HUES48 (cell line): ENCODE data around the gene MS4A6E.

Experiments
- H3K27ac ChIP-seq: one replicate; pipeline ENCODE4 v1.7.0; 2013; ENCODE audit warnings: low read depth, low read length, inconsistent platforms
- H3K27me3 ChIP-seq: 2 replicates; pipeline ENCODE4 v1.6.1; 2013; ENCODE audit warnings: mild to moderate bottlenecking, low read length; ENCODE audit not compliant: control insufficient read depth, insufficient read depth
- H3K36me3 ChIP-seq: 2 replicates; pipeline ENCODE4 v1.6.1; 2013; ENCODE audit warnings: low read length; ENCODE audit not compliant: control insufficient read depth, insufficient read depth
- H3K4me1 ChIP-seq: 2 replicates; pipeline ENCODE4 v1.6.1; 2013; ENCODE audit warnings: mild to moderate bottlenecking, low read length; ENCODE audit not compliant: control insufficient read depth, insufficient read depth
- H3K4me3 ChIP-seq: 2 replicates; pipeline ENCODE4 v1.5.1; 2013; ENCODE audit warnings: mild to moderate bottlenecking, low read depth, low read length
- H3K9ac ChIP-seq: 2 replicates; pipeline ENCODE4 v1.6.1; 2013; ENCODE audit warnings: mild to moderate bottlenecking, low read depth, low read length, moderate library complexity
- H3K9me3 ChIP-seq: 2 replicates; pipeline ENCODE4 v1.6.1; 2013; ENCODE audit warnings: low read length; ENCODE audit not compliant: control insufficient read depth, insufficient read depth

Gene MS4A6E

GRCh38 chr11:60375316-60375715, 48.3 kb downstream of the MS4A6E start:
- H3K4me1 ChIP-seq: no peaks in the 10 kb centered on the region
- no peaks in the 10 kb centered on the region for H3K36me3 ChIP-seq
- peaks cover 4% of the 10 kb centered on the region; the same call in 1 of the 2 replicates for H3K9me3 ChIP-seq
- no peak overlapping the region for H3K9ac ChIP-seq
- H3K4me3 ChIP-seq: no peak overlapping the region
- H3K27ac ChIP-seq: no peak overlapping the region
- H3K27me3 ChIP-seq: no peaks in the 10 kb centered on the region

DNA sequence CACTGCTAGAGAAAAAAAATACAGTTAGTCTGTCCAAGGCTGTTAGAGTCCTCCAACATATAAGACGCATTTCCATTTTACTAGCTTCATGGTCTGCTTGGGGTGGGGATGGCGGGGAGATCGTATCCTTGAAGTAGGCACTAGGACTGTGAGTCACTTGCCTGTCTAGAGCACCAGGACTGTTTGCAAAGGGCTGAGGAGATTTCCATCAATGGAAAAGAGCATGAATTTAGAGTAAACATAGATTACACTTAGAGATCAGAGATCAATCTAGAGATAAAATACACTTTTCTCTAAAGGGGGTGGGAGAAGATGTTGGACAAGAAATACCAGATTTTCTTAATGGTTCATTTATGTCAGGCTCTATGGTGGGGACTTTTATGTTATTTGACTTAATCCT, 49.5 kb downstream of the MS4A6E start:
- Histone ChIP-seq H3K4me1 (no peaks in the 10 kb centered on the region), H3K36me3 (no peaks in the 10 kb centered on the region), H3K4me3 (no peak overlapping the region), H3K9ac (no peak overlapping the region), H3K27me3 (no peaks in the 10 kb centered on the region), H3K27ac (no peak overlapping the region), H3K9me3 (peaks cover 4% of the 10 kb centered on the region; the same call in 1 of the 2 replicates)

GRCh38 chr11:60377401-60378136, 50.5 kb downstream of the MS4A6E start:
- Histone ChIP-seq H3K36me3 (no peaks in the 10 kb centered on the region), H3K27me3 (no peaks in the 10 kb centered on the region), H3K9me3 (peaks cover 4% of the 10 kb centered on the region; the same call in 1 of the 2 replicates), H3K27ac (no peak overlapping the region), H3K4me3 (no peak overlapping the region), H3K4me1 (no peaks in the 10 kb centered on the region), H3K9ac (no peak overlapping the region)

DNA sequence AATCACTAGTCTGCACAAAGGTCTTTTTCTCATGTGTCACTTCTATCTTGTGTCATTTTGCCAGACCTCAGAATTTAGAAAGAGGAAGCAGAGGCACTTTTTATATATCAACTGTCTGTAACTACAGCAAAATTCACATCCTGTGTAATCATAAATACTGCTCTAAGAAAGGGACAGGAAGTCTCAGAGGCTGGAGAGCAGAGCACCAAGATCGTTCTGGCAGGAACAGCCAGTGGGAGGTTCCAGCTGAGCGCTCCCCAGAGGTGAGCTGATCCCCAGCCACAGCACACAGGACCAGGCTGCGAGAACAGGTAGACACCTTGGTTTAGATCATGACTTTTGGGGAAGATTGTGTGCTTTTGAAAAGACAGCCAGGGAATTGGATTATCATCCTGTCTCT, 51.3 kb downstream of the MS4A6E start, which contains the start of gene MS4A7:
Gene MS4A7, plus strand, starts transcription at position 179 of the 400 bp plus-strand sequence. CDS start 4,610 bp downstream, outside the sequence.
- H3K9me3 ChIP-seq: peaks cover 4% of the 10 kb centered on the region; the same call in 1 of the 2 replicates
- H3K36me3 ChIP-seq: no peaks in the 10 kb centered on the region
- H3K4me1 ChIP-seq: no peaks in the 10 kb centered on the region
- no peaks in the 10 kb centered on the region for H3K27me3 ChIP-seq
- H3K27ac ChIP-seq: no peak within 1 kb of the TSS
- no peak within 1 kb of the TSS for H3K9ac ChIP-seq
- H3K4me3 ChIP-seq: no peak within 1 kb of the TSS

GRCh38 chr11:60389279-60389910, 62.3 kb downstream of the MS4A6E start:
- H3K4me1 ChIP-seq: no peaks in the 10 kb centered on the region
- H3K9me3 ChIP-seq: peaks cover 4% of the 10 kb centered on the region; the same call in 1 of the 2 replicates
- no peak overlapping the region for H3K4me3 ChIP-seq
- H3K27me3 ChIP-seq: no peaks in the 10 kb centered on the region
- H3K27ac ChIP-seq: no peak overlapping the region
- H3K9ac ChIP-seq: no peak overlapping the region
- H3K36me3 ChIP-seq: no peaks in the 10 kb centered on the region

DNA sequence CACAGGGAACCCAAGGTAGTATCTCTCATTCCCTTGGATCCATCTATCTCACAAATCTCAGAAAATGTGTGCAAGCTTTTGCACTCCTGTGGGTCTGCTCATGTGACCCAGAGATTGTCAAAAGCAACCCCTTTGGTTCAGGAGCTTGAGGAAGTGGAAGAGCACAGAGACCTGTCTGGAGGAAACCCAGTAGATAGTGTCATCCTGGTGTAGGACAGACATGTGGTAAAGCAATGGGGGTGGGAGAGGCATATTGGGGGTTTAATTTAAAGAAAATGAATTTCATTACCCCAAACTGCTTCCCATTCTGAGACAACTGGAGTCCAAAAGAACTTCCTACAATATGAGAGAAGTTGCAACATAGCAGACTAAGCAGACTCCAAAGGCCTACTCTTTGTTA, 63.4 kb downstream of the MS4A6E start:
- Histone ChIP-seq H3K36me3 (no peaks in the 10 kb centered on the region), H3K27ac (no peak overlapping the region), H3K27me3 (no peaks in the 10 kb centered on the region), H3K4me1 (no peaks in the 10 kb centered on the region), H3K9me3 (peaks cover 4% of the 10 kb centered on the region; the same call in 1 of the 2 replicates), H3K4me3 (no peak overlapping the region), H3K9ac (no peak overlapping the region)
